K562 (cell line): Measurements from ENCODE around the gene GALR3. TPM values are rescaled to one million over a fixed set of nuclear protein-coding genes. Genes with fewer than 3 reads are reported as not detected.

Experiments
- ATAC-seq: fragments of 200-7000 bp; cut with Tn5 transposase; 3 replicates; pipeline ENCODE4 v1.9.1; 2020; ENCODE audit warnings: moderate library complexity
- BruUV-seq: library from RNA; stranded (reverse); fragments of 400-500 nt; replicated peaks from 2 replicates; lab custom pipeline; 2021; lab: Mats Ljungman, UMichigan
- CTCF ChIA-PET: fragments of 300-600 bp; formaldehyde crosslinking; extraction: SDS; loops from one replicate; lab custom pipeline; 2021; ENCODE audit warnings: low intra/inter-chr PET ratio; lab: Yijun Ruan, JAX
- POLR2A ChIA-PET: fragments of 300-600, 350-650 bp; sonication (Branson Sonifier 250); formaldehyde crosslinking; extraction: SDS; loops from one replicate; lab custom pipeline; 2021; ENCODE audit warnings: antibody characterized with exemption, inconsistent platforms; lab: Yijun Ruan, JAX
- DNase-seq, 4 experiments: peaks; one replicate each; pipeline versions ENCODE4 v3.0.0 to v3.0.0-alpha.2; 2011 to 2018; ENCODE audit warnings: low spot score in 3 of 4, mixed read lengths in 3 of 4; ENCODE audit errors: extremely low read depth in 1 of 4
- FAIRE-seq: peaks from 2 replicates; lab custom pipeline; 2011; peaks lifted over from hg19 to GRCh38; lab: Jason Lieb, UNC
- H2AFZ ChIP-seq: 2 replicates; pipeline ENCODE4 v1.6.0; 2011; ENCODE audit warnings: low read depth, low read length, control low read depth, inconsistent platforms
- H3K27ac ChIP-seq: fragments of 200-600 bp; 3 replicates; pipeline ENCODE4 v1.8.0; 2011; ENCODE audit warnings: low read depth, mild to moderate bottlenecking, control low read depth, inconsistent platforms, low read length, moderate library complexity, mixed read lengths; ENCODE audit errors: extremely low read depth
- H3K27me3 ChIP-seq, 2 experiments: fragments of 300-600 bp in 1 of 2; 2 replicates in 1 of 2; 3 replicates in 1 of 2; pipeline versions ENCODE4 v1.6.0 to v1.8.0; 2011; ENCODE audit warnings: inconsistent platforms in 2 of 2, low read length in 2 of 2, mild to moderate bottlenecking in 1 of 2, mixed read lengths in 1 of 2, moderate library complexity in 1 of 2; ENCODE audit not compliant: control insufficient read depth in 2 of 2, insufficient read depth in 2 of 2
- H3K36me3 ChIP-seq: fragments of 300-600 bp; 3 replicates; pipeline ENCODE4 v1.8.0; 2011; ENCODE audit warnings: mild to moderate bottlenecking, low read length, inconsistent platforms; ENCODE audit not compliant: control insufficient read depth, insufficient read depth
- H3K4me1 ChIP-seq, 2 experiments: fragments of 200-600 bp in 1 of 2; replicated peaks in 1 of 2; 2 replicates in 1 of 2; 3 replicates in 1 of 2; pipeline versions ENCODE4 v1.5.1 to v1.8.0; 2011; ENCODE audit warnings: inconsistent platforms in 2 of 2, low read length in 2 of 2, mild to moderate bottlenecking in 1 of 2, mixed read lengths in 1 of 2, moderate library complexity in 1 of 2; ENCODE audit not compliant: control insufficient read depth in 2 of 2, insufficient read depth in 2 of 2
- H3K4me2 ChIP-seq: 2 replicates; pipeline ENCODE4 v1.6.1; 2011; ENCODE audit warnings: low read length, control low read depth, inconsistent platforms, mixed read lengths; ENCODE audit not compliant: insufficient read depth
- H3K4me3 ChIP-seq: fragments of 200-600 bp; sonication (generic), shearing (Covaris generic); 2 replicates; pipeline ENCODE4 v1.5.1; 2016; ENCODE audit warnings: control low read depth, inconsistent platforms
- H3K79me2 ChIP-seq: fragments of 200-600 bp; 3 replicates; pipeline ENCODE4 v1.8.0; 2011; ENCODE audit warnings: low read length, inconsistent platforms; ENCODE audit not compliant: control insufficient read depth, insufficient read depth
- H3K9ac ChIP-seq, 2 experiments: 2 replicates each; pipeline versions ENCODE4 v1.6.0 to v1.6.1; 2011; ENCODE audit warnings: low read depth in 2 of 2, low read length in 2 of 2, control low read depth in 1 of 2, inconsistent platforms in 1 of 2, mild to moderate bottlenecking in 1 of 2, mixed read lengths in 1 of 2; ENCODE audit not compliant: insufficient read depth in 1 of 2
- H3K9me1 ChIP-seq: one replicate; pipeline ENCODE4 v1.6.0; 2011; ENCODE audit warnings: inconsistent platforms, mild to moderate bottlenecking, low read length, moderate library complexity; ENCODE audit not compliant: control insufficient read depth, insufficient read depth
- H3K9me3 ChIP-seq: replicated peaks from 2 replicates; pipeline ENCODE4 v1.5.1; 2011; ENCODE audit warnings: low read depth, low read length, inconsistent platforms; ENCODE audit not compliant: control insufficient read depth, insufficient read depth
- H4K20me1 ChIP-seq: replicated peaks from 2 replicates; pipeline ENCODE4 v1.6.1; 2011; ENCODE audit warnings: low read length, inconsistent platforms, mixed read lengths; ENCODE audit not compliant: control insufficient read depth, insufficient read depth
- ZNF121 ChIP-seq: sonication (generic); formaldehyde crosslinking; conservative IDR thresholded peaks from 2 replicates; pipeline ENCODE4 v1.8.0; 2022; ENCODE audit warnings: missing genetic modification reagents
- WGBS: fragments of 100-300 bp; shearing (Covaris generic); methylation state at CpG from one replicate; pipeline ENCODE4 v1.1.6; 2016; ENCODE audit warnings: low coverage, mixed read lengths; ENCODE audit not compliant: insufficient coverage; ENCODE audit errors: missing lambda C conversion rate; 5-methylcytosine and 5-hydroxymethylcytosine counted together
- in situ Hi-C: fragments of 300-500 bp; cut with MboI; formaldehyde crosslinking; loops from 4 replicates; pipeline ENCODE4 v1.15.0; 2018; ENCODE audit warnings: inconsistent platforms, mixed read lengths
- intact Hi-C: fragments of 100-400 bp; cut with micrococcal nuclease; formaldehyde crosslinking; loops from 2 replicates; pipeline ENCODE4 v1.14.2; 2022
- polyA plus RNA-seq, 8 experiments: library from polyadenylated mRNA; depleted of rRNA in 4 of 8; stranded (reverse) in 5 of 8; unstranded in 3 of 8; fragments of >200 nt; fragmentation: Nextera tagmentation in 2 of 8; fragmentation: Illumina TruSeq in 1 of 8; extraction: Ambion mirVana in 2 of 8; extraction: Trizol in 1 of 8; gene quantifications; 2 replicates each; pipeline versions ENCODE4 v1.2.1 to v1.2.3, GENCODE V29; 2011 to 2014; ENCODE audit warnings: inconsistent platforms in 1 of 8, missing spikeins in 1 of 8
- total RNA-seq, 7 experiments: library from RNA; depleted of rRNA in 6 of 7; stranded (reverse); fragments of >200 nt in 6 of 7; fragmentation: Illumina TruSeq in 2 of 7; extraction: Trizol in 2 of 7; gene quantifications; 2 replicates each; pipeline versions ENCODE4 v1.2.1 to v1.2.3, GENCODE V29; 2011 to 2021; ENCODE audit warnings: low replicate concordance in 1 of 7
- TF ChIP-seq, protein P1 (sequence below), 2 experiments: fragments of 450-650 bp; IDR thresholded peaks; 2 replicates each; pipeline ENCODE4 v1.6.1; 2016; ENCODE audit warnings: mild to moderate bottlenecking in 2 of 2, borderline replicate concordance in 1 of 2, low read depth in 1 of 2, moderate library complexity in 1 of 2

The GALR3 gene
- total and polyA plus RNA-seq, 9 of the 15 experiments (the other 6 are each of a cell fraction or from before 2014, with no cell fraction given): 0.13 TPM; not detected in 8

DNA sequence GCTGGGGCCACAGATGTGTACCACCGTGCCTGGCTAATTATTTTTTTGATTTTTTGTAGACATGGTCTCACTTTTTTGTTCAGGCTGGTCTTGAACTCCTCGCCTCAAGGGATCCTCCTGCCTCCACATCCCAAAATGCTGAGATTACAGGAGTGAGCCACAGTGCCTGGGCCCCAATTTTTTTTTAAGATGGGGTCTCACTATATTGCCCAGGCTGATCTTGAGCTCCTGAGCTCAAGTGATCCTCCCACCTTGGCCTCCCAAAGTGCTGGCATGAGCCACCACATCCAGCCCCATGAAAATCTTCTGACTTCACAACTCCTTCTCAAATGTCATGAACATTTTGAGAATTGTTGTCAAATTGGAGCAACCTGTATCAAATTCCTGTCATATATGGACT, 23.3 kb downstream of the GALR3 start:
- no peak for ATAC-seq
- TF ChIP-seq, protein P1, sequence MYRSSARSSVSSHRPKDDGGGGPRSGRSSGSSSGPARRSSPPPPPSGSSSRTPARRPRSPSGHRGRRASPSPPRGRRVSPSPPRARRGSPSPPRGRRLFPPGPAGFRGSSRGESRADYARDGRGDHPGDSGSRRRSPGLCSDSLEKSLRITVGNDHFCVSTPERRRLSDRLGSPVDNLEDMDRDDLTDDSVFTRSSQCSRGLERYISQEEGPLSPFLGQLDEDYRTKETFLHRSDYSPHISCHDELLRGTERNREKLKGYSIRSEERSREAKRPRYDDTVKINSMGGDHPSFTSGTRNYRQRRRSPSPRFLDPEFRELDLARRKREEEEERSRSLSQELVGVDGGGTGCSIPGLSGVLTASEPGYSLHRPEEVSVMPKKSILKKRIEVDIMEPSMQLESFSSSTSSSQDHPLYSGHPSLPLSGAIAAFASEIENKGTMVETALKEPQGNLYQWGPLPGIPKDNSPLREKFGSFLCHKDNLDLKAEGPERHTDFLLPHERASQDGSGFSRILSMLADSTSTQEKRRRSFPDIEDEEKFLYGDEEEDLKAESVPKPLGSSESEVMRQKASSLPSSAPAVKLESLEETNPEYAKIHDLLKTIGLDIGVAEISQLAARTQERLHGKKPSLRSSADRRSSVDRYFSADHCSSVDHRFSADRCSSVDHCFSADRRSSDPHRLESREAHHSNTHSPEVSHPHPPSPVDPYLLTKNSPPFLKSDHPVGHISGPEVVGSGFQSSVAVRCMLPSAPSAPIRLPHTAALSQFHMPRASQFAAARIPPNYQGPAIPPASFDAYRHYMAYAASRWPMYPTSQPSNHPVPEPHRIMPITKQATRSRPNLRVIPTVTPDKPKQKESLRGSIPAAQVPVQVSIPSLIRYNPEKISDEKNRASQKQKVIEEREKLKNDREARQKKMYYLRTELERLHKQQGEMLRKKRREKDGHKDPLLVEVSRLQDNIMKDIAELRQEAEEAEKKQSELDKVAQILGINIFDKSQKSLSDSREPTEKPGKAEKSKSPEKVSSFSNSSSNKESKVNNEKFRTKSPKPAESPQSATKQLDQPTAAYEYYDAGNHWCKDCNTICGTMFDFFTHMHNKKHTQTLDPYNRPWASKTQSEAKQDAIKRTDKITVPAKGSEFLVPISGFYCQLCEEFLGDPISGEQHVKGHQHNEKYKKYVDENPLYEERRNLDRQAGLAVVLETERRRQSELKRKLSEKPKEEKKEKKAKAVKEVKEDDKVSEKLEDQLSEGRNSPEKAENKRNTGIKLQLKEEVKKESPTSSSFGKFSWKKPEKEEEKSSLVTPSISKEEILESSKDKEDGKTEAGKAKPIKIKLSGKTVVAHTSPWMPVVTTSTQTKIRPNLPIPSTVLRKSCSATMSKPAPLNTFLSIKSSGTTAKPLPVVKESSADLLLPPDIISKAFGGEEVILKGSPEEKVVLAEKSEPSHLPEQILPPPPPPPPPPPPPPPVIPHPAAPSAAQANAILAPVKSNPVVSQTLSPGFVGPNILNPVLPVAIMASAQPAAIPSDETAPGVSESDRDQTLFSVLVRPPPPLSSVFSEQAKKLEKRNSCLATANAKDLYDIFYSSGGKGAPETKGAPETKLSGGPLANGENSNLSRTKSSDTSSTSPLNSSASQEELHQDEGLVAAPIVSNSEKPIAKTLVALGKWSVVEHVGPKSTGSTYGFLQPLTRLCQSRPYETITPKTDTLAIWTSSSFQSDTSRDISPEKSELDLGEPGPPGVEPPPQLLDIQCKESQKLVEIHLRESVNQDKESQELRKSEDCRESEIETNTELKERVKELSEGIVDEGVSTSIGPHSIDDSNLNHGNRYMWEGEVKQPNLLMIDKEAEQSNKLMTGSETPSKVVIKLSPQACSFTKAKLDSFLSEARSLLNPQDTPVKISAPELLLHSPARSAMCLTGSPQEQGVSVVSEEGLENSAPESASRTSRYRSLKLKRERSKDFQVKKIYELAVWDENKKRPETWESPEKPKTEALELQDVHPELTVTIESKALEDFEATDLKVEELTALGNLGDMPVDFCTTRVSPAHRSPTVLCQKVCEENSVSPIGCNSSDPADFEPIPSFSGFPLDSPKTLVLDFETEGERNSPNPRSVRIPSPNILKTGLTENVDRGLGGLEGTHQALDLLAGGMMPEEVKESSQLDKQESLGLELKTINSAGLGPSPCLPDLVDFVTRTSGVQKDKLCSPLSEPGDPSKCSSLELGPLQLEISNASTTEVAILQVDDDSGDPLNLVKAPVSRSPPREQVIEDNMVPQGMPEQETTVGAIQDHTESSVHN (IDR thresholded peaks at IDR 0.05; ENCODE audit: borderline replicate concordance in 1 of 2, low read depth in 1 of 2): no peak
- TF ChIP-seq ZNF121 (CRISPR knock-in tag): peak; percentile 70
- ChIA-PET POLR2A (interaction anchor here (0.6 to 0.7 kb wide), 2 partner anchors 29 to 160 kb away, joined by 4 read pairs; partner anchors contain the start of gene NOL12), CTCF (no interaction called here)
- no peak overlapping the region for H3K4me3 ChIP-seq
- no TSS peak for BruUV-seq
- no peaks in the 10 kb centered on the region for H4K20me1 ChIP-seq
- peaks cover 62% of the 10 kb centered on the region for H3K79me2 ChIP-seq
- in situ Hi-C loops (no loop called here), intact Hi-C loops (no loop called here)
- H2AFZ ChIP-seq: no peak overlapping the region
- no peak overlapping the region for H3K4me2 ChIP-seq
- 79% methylated on average over 2 of the region's 2 CpGs for WGBS
- FAIRE-seq: no peak
- no peak overlapping the region for H3K27ac ChIP-seq
- no peaks in the 10 kb centered on the region for H3K9me1 ChIP-seq
- H3K4me1 ChIP-seq: peaks cover 11 to 17% of the 10 kb centered on the region in 2 experiments; a peak in 4 of 5 replicates
- no peaks in the 10 kb centered on the region for H3K27me3 ChIP-seq
- H3K9me3 ChIP-seq: peaks cover 4% of the 10 kb centered on the region; the same call in 1 of the 2 replicates
- H3K9ac ChIP-seq: no peak overlapping the region
- no peak for DNase-seq
- H3K36me3 ChIP-seq: peaks cover 24% of the 10 kb centered on the region; the same call in 2 of the 3 replicates
